Neural cell (in vitro differentiated cells): ENCODE measurements around the gene SH3BGR. TPM values are rescaled to one million over a fixed set of nuclear protein-coding genes. Genes with fewer than 3 reads are reported as not detected.

Experiments used
- H2AFZ ChIP-seq: fragments of 200-600, 300-800 bp; sonication (generic), shearing (Covaris generic); 2 replicates; pipeline ENCODE4 v1.6.0; 2014; ENCODE audit warnings: low read depth, mild to moderate bottlenecking, antibody characterized with exemption, low read length, moderate library complexity
- H3F3A ChIP-seq: fragments of 200-600 bp; shearing (Covaris generic); 2 replicates; pipeline ENCODE4 v1.6.1; 2016; ENCODE audit warnings: mild to moderate bottlenecking, moderate library complexity, mixed read lengths, antibody characterized with exemption, low read length; ENCODE audit not compliant: insufficient read depth, poor library complexity, severe bottlenecking
- H3K27ac ChIP-seq: fragments of 200-600, 300-800 bp; sonication (generic), shearing (Covaris generic); 2 replicates; pipeline ENCODE4 v1.5.1; 2014; ENCODE audit warnings: mild to moderate bottlenecking, low read length, moderate library complexity
- H3K27me3 ChIP-seq: fragments of 300-800, 200-600 bp; sonication (generic), shearing (Covaris generic); 2 replicates; pipeline ENCODE4 v1.6.0; 2014; ENCODE audit warnings: mild to moderate bottlenecking, low read depth, low read length, moderate library complexity; ENCODE audit not compliant: insufficient read depth
- H3K36me3 ChIP-seq: fragments of 300-800, 200-600 bp; sonication (generic), shearing (Covaris generic); 2 replicates; pipeline ENCODE4 v1.5.1; 2014; ENCODE audit warnings: mild to moderate bottlenecking, antibody characterized with exemption, low read length, moderate library complexity; ENCODE audit not compliant: insufficient read depth
- H3K4me2 ChIP-seq: fragments of 300-800, 200-600 bp; sonication (generic), shearing (Covaris generic); 2 replicates; pipeline ENCODE4 v1.6.0; 2014; ENCODE audit warnings: mild to moderate bottlenecking, low read length
- H3K4me3 ChIP-seq: fragments of 300-800, 200-600 bp; sonication (generic), shearing (Covaris generic); 2 replicates; pipeline ENCODE4 v1.5.1; 2014; ENCODE audit warnings: mild to moderate bottlenecking, low read length, moderate library complexity
- H3K79me2 ChIP-seq: fragments of 200-600 bp; shearing (Covaris generic); replicated peaks from 2 replicates; pipeline ENCODE4 v1.6.0; 2014; ENCODE audit warnings: mild to moderate bottlenecking, low read length, moderate library complexity; ENCODE audit not compliant: insufficient read depth
- H3K9ac ChIP-seq: fragments of 300-800, 200-600 bp; sonication (generic), shearing (Covaris generic); 2 replicates; pipeline ENCODE4 v1.6.1; 2016; ENCODE audit warnings: mild to moderate bottlenecking, low read length, mixed read lengths
- H3K9me2 ChIP-seq: fragments of 200-600 bp; shearing (Covaris generic); 2 replicates; pipeline ENCODE4 v1.6.1; 2016; ENCODE audit warnings: mild to moderate bottlenecking, low read length, mixed read lengths; ENCODE audit not compliant: insufficient read depth
- H3K9me3 ChIP-seq: fragments of 200-600, 300-800 bp; sonication (generic), shearing (Covaris generic); 2 replicates; pipeline ENCODE4 v1.6.1; 2016; ENCODE audit warnings: mild to moderate bottlenecking, mixed run types, low read length, moderate library complexity, mixed read lengths
- H4K20me1 ChIP-seq: fragments of 200-600 bp; shearing (Covaris generic); 2 replicates; pipeline ENCODE4 v1.6.1; 2016; ENCODE audit warnings: mild to moderate bottlenecking, mixed run types; ENCODE audit not compliant: insufficient read depth
- EP300 ChIP-seq: fragments of 450-650 bp; conservative IDR thresholded peaks from 2 replicates; pipeline ENCODE4 v1.6.1; 2014; ENCODE audit warnings: antibody characterized with exemption, mild to moderate bottlenecking, moderate library complexity; ENCODE audit not compliant: poor library complexity, severe bottlenecking
- EZH2 ChIP-seq: fragments of 200-600, 300-800 bp; shearing (Covaris generic), sonication (generic); IDR thresholded peaks from 2 replicates; pipeline ENCODE4 v1.6.1; 2014; ENCODE audit warnings: antibody characterized with exemption, low read length, borderline replicate concordance, mild to moderate bottlenecking; ENCODE audit not compliant: insufficient read depth, poor library complexity, severe bottlenecking
- MXI1 ChIP-seq: fragments of 450-650 bp; conservative IDR thresholded peaks from 2 replicates; pipeline ENCODE4 v1.6.1; 2014; ENCODE audit warnings: antibody characterized with exemption, mild to moderate bottlenecking; ENCODE audit not compliant: poor library complexity, severe bottlenecking
- POLR2AphosphoS5 ChIP-seq: IDR thresholded peaks from 2 replicates; pipeline ENCODE4 v1.6.1; 2012
- RAD21 ChIP-seq: fragments of 450-650 bp; conservative IDR thresholded peaks from 2 replicates; pipeline ENCODE4 v1.6.1; 2014; ENCODE audit warnings: antibody characterized with exemption, mild to moderate bottlenecking, moderate library complexity
- REST ChIP-seq: IDR thresholded peaks from 2 replicates; pipeline ENCODE4 v1.6.1; 2012; ENCODE audit warnings: borderline replicate concordance
- SMC3 ChIP-seq: fragments of 450-650 bp; conservative IDR thresholded peaks from 2 replicates; pipeline ENCODE4 v1.6.1; 2014; ENCODE audit warnings: antibody characterized with exemption, mild to moderate bottlenecking, moderate library complexity; ENCODE audit not compliant: poor library complexity
- TAF1 ChIP-seq: IDR thresholded peaks from 2 replicates; pipeline ENCODE4 v1.6.1; 2012; ENCODE audit warnings: low read depth
- polyA plus RNA-seq: library from polyadenylated mRNA; depleted of rRNA; stranded (reverse); fragments of >200 nt; gene quantifications from 2 replicates; pipeline ENCODE4 v1.2.3, GENCODE V29; 2014
- TF ChIP-seq, protein P1 (sequence below): fragments of 450-650 bp; IDR thresholded peaks from 2 replicates; pipeline ENCODE4 v1.5.1; 2014; ENCODE audit warnings: antibody characterized with exemption, mild to moderate bottlenecking, moderate library complexity; ENCODE audit not compliant: poor library complexity, severe bottlenecking

SH3BGR gene
- polyA plus RNA-seq, 1 donor from 2014 or later: 13.8 TPM

- Histone ChIP-seq H3K27ac (no peak overlapping the region), H3F3A (no peaks in the 10 kb centered on the region), H3K9me3 (no peaks in the 10 kb centered on the region), H4K20me1 (no peaks in the 10 kb centered on the region), H3K79me2 (no peaks in the 10 kb centered on the region), H3K4me3 (no peak overlapping the region), H2AFZ (no peak overlapping the region), H3K4me2 (no peak overlapping the region), H3K9ac (no peak overlapping the region), H3K27me3 (no peaks in the 10 kb centered on the region), H3K36me3 (no peaks in the 10 kb centered on the region), H3K9me2 (no peaks in the 10 kb centered on the region)
- TF ChIP-seq SMC3 (no peak), EZH2 (no peak), MXI1 (no peak), TAF1 (no peak), POLR2AphosphoS5 (no peak), EP300 (no peak)
- TF ChIP-seq, protein P1, sequence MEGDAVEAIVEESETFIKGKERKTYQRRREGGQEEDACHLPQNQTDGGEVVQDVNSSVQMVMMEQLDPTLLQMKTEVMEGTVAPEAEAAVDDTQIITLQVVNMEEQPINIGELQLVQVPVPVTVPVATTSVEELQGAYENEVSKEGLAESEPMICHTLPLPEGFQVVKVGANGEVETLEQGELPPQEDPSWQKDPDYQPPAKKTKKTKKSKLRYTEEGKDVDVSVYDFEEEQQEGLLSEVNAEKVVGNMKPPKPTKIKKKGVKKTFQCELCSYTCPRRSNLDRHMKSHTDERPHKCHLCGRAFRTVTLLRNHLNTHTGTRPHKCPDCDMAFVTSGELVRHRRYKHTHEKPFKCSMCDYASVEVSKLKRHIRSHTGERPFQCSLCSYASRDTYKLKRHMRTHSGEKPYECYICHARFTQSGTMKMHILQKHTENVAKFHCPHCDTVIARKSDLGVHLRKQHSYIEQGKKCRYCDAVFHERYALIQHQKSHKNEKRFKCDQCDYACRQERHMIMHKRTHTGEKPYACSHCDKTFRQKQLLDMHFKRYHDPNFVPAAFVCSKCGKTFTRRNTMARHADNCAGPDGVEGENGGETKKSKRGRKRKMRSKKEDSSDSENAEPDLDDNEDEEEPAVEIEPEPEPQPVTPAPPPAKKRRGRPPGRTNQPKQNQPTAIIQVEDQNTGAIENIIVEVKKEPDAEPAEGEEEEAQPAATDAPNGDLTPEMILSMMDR: no peak
Measured at GRCh38 chr21:39529026-39529425, 77.3 kb downstream of the SH3BGR start.

- no peaks in the 10 kb centered on the region for H3K9me3 ChIP-seq
- H3K9ac ChIP-seq: no peak overlapping the region
- no peak for TF ChIP-seq TAF1
- TF ChIP-seq POLR2AphosphoS5: no peak
- no peak for TF ChIP-seq REST
- TF ChIP-seq EZH2: no peak
- TF ChIP-seq EP300: no peak
- TF ChIP-seq SMC3: no peak
- TF ChIP-seq RAD21: no peak
- TF ChIP-seq, protein P1: no peak
- no peak for TF ChIP-seq MXI1
- no peaks in the 10 kb centered on the region for H3K9me2 ChIP-seq
- H3K4me2 ChIP-seq: no peak overlapping the region
- no peak overlapping the region for H3K27ac ChIP-seq
- H3F3A ChIP-seq: no peaks in the 10 kb centered on the region
- H3K4me3 ChIP-seq: no peak overlapping the region
- H3K79me2 ChIP-seq: no peaks in the 10 kb centered on the region
- H2AFZ ChIP-seq: no peak overlapping the region
- H3K27me3 ChIP-seq: no peaks in the 10 kb centered on the region
- H4K20me1 ChIP-seq: no peaks in the 10 kb centered on the region
- H3K36me3 ChIP-seq: no peaks in the 10 kb centered on the region
Measured at GRCh38 chr21:39531064-39531463, 79.3 kb downstream of the SH3BGR start.
